Retina (tissue), 1 donor: Measurements from ENCODE around the gene BTBD17.

Experiments used
- DNase-seq: peaks from one replicate; pipeline ENCODE4 v3.0.0-alpha.2; 2016

Gene BTBD17

GRCh38 chr17:74387365-74388218 is 25.9 kb upstream of the BTBD17 start:
- no peak for DNase-seq

- no peak for DNase-seq
Measured at GRCh38 chr17:74386386-74386785, 24.7 kb upstream of the BTBD17 start.

GRCh38 chr17:74385201-74385600 is 23.5 kb upstream of the BTBD17 start:
- no peak for DNase-seq

GRCh38 chr17:74383141-74383540 is 21.5 kb upstream of the BTBD17 start:
- no peak for DNase-seq

- no peak for DNase-seq
Measured at GRCh38 chr17:74380959-74381808, 19.5 kb upstream of the BTBD17 start.

- DNase-seq: no peak
Measured at GRCh38 chr17:74380086-74380958, 18.7 kb upstream of the BTBD17 start.

DNA sequence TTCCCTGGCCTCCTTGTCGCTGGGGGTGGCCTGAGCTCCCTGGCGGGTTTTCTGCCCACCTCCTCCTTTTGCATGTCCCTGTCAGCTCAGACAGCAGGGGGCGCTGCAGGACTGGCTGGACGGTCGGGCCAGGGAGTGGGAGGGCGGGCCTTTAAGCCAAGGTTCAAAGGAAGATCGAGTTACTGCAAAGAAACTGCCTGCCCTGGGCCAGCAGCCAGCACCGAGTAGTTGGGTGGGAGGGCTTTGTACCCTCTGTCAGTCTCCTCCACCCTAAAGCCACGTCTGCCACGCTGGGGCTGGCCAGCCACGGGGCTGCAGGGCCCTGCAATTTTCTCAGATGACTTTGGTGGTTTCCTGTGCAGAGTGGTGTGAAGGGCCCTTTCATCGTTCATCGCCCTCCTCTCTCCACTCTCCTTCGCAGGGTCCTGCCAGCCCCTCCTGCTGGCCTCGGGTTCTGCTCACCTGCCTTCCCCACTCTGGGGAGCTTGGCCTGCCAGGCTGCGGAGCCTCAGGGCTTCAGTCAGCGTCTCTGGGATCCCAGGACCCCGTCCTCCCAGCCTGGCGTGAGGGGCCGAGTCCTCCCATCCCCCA is 17.9 kb upstream of the BTBD17 start:
- peak; percentile 93 for DNase-seq

GRCh38 chr17:74374858-74375257 is 13.2 kb upstream of the BTBD17 start:
- DNase-seq: no peak

- DNase-seq: peak; percentile 63
Measured at GRCh38 chr17:74373838-74374606, 12.4 kb upstream of the BTBD17 start.

- DNase-seq: no peak
Measured at GRCh38 chr17:74372426-74372825, 10.8 kb upstream of the BTBD17 start.

DNA sequence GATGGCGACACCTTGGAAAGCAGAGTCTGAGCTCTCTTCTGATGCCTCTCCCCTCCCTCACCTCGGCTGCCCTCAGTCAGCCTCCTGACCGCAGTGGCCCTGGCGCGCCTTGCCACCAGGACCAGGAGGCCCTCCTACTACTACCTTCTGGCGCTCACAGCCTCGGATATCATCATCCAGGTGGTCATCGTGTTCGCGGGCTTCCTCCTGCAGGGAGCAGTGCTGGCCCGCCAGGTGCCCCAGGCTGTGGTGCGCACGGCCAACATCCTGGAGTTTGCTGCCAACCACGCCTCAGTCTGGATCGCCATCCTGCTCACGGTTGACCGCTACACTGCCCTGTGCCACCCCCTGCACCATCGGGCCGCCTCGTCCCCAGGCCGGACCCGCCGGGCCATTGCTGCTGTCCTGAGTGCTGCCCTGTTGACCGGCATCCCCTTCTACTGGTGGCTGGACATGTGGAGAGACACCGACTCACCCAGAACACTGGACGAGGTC is 10.0 kb upstream of the BTBD17 start:
- no peak for DNase-seq

DNA sequence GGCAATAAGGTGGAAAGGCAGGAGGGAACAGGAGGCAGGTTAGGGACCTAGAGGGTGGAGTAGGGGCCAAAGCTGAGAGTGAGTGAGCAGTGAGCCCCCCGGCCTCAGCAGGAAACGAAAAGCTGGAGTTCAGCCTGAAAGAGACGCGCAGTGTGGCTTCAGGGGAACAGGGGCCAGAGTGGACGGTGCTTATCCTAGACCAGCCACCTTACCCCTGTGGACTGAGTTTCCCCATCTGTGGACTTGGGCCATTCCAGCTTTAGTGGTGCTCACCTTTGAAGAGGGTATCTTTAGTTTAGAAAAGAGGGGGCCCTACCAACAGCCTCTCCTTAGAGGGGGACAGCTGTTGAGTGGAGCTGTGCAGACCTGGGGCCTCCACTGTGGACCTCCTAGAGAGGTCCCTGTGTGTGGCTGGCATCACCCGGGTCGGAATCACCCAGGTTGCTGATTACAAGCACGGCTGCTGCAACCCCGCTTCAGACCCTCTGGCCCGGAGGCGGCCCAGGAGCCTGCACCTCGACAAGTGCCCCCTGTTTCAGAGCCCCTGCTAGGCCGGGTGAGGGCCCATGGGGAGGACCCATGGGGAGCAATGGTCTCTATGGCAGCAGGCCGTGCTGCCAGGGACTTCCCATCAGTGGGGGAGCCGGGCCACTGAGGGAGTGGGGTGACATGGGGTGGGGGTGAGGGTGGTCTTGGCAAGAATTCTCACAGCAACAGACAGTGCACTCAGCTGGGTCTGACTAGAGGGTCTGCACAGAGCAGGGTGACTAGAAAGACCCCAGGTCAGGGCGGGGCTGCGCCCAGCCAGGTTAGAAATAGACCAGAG is 8.2 kb upstream of the BTBD17 start:
- no peak for DNase-seq

DNA sequence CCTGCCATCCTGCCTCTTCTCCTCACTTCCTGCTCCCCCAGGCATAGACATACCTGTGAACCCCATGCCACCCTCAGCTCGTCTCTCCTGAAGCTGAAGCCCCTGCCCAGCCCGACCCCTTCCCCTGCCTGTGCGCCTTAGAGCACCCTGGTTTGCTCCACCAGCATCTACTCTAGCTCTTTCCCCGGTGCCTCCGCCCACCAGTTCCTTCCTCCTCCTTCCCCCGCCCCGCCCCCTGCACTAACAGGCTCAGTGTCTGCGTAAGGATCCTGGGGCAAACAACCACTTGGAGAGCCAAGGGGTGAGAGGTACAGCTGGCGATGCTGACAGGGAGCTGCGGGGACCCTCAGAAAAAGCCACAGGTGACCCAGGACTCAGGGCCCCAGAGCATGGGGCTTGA is 7.6 kb upstream of the BTBD17 start:
- no peak for DNase-seq

- DNase-seq: peak; percentile 79
Measured at GRCh38 chr17:74368341-74369081, 6.8 kb upstream of the BTBD17 start.

GRCh38 chr17:74367206-74367605 is 5.5 kb upstream of the BTBD17 start, which contains the start of gene GPR142:
Gene GPR142, plus strand, starts transcription at chr17:74367506. Its CDS starts 2,035 bp downstream, at chr17:74369541.
- no peak for DNase-seq

DNA sequence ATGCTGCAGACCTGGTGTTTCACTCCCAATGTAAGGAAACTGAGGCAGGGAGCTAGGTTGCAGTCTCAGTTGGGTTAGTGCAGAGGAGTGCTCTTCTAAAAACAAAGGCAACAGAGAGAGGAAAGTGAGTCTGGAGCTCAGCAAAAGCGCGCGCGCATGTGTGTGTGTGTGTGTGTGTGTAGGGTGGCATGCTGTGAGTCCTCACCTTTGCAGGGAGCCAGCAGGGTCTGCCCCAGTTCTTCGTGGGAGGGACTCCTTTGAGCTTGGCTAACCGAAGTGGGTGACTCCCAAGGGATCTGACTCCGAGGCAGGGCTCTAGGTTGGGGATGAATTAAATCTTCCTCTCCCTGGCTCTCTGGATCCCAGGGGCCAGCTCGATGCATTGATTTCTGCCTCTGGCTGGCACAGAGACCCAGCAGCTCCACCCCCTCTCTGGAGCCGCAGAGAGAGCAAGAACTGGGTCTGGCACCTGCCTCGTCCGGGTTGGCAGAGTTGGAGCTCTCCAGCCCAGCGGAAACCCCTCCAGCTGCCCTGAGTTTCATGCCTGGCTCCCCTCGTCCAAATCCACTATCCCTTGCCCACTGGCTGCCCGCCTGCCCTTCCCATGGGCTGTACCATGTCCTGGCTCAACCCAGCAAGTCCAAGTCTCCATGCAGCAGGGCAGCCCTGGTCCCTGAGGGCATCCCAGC is 1.3 kb upstream of the BTBD17 start:
- peak; percentile 64 for DNase-seq

- DNase-seq: no peak
Measured at GRCh38 chr17:74362069-74362405, 369 bp upstream of the BTBD17 start.

DNA sequence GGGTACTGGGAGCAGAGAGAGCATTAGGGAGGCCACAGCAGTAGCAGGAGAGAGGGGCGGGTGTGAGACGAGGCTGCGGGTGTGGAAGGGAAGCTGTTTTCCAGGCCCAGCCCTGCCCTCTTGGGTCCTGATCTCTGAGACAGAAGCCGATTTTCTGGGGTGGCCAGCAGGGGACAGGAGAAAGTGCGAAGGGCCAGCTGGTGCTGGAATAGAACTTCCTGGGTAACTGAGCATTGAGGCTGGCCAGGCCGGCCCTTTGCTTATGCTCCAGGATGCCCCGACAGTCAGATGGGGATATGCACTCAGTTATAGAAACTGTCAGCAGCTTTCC is 804 bp downstream of the BTBD17 start:
- DNase-seq: no peak

- DNase-seq: no peak
Measured at GRCh38 chr17:74359916-74360315, 1.8 kb downstream of the BTBD17 start.
